Measurements from ENCODE around the gene MEGF11.

MEGF11 gene

GRCh38 chr15:66167854-66168253, 85.7 kb downstream of the MEGF11 start:
- DNase-seq = no peak

- no peak for DNase-seq
These were observed 87.7 kb downstream of the MEGF11 start for GRCh38 chr15:66165856-66166255.

GRCh38 chr15:66164788-66165187, 88.8 kb downstream of the MEGF11 start:
- no peak for DNase-seq

DNA sequence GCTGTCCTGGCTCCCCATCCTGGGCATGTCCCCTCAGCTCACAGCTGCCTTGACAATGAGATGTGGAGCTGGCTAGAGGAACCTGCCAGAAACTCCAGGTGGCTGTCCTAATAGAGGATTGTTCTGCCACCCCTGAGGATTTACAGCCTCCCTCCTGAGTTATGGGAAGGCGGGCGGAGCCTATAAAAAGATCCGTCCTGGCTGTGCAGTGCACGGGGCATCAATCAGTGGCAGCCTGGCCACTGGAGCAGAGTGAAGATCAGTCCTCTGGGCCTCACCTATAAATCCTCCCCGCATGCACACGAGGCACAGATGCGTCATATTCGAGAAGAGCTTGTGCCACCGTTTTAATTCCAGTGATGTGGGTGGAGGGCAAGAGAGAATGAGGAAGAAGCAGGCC, 90.0 kb downstream of the MEGF11 start:
- no peak for DNase-seq

DNA sequence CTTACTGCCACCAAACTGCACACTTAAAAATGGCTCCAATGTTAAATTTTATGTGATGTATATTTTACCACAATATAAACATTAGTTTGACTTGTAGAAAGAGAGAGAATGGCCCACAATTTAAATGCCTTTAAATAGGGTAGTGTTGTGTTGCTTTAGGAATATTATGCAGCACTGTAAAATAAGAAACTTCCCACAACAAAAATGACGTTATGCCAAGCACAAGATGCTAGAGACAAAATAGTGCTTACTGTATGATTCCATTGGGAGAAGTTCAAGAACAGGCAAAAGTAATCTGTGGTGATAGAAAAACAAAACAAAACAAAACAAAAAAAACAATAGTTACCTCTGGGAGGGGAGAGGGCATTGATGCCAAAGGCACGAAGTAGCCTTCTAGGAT, 91.3 kb downstream of the MEGF11 start:
- no peak for DNase-seq

GRCh38 chr15:66161575-66162118, 91.9 kb downstream of the MEGF11 start:
- DNase-seq = no peak

DNA sequence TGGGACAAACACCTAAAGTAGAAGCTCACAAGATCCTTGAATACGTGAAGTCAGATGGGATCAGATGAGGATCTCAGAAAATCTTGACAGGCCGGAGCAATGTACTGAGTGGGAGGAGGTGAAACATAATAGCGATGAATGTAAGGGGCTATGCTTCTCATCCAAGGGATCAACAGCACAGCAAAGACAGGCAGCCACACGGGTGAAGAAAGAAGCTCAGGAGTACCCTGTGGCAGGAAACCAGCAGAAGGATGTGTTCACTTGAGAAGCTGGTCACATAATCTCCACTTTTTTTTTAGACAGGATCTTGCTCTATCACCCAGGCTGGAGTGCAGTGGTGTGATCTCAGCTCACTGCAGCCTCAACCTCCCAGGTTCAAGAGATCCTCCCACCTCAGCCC, 92.4 kb downstream of the MEGF11 start:
- DNase-seq = no peak

DNA sequence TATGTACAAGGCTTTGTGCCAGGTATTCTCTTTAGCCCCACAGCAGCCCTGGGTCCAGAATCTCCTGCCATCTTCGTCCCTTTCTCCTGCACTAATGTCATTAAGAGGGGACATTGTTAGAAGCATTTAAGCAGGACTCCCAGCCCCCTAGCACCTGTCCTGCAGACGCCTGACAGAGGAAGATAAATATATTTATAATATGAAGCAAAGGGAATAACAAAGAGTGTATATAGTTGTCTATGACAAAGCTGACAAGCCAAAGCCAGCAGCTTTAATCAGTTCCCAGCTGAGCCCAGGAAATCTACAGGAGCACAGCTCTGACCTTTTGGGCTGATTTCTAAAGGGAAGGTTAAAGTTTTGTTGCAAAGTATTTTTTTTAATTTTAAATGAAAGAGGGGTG, 96.0 kb downstream of the MEGF11 start:
- DNase-seq = no peak

GRCh38 chr15:66156310-66156975, 97.1 kb downstream of the MEGF11 start:
- DNase-seq = no peak

DNA sequence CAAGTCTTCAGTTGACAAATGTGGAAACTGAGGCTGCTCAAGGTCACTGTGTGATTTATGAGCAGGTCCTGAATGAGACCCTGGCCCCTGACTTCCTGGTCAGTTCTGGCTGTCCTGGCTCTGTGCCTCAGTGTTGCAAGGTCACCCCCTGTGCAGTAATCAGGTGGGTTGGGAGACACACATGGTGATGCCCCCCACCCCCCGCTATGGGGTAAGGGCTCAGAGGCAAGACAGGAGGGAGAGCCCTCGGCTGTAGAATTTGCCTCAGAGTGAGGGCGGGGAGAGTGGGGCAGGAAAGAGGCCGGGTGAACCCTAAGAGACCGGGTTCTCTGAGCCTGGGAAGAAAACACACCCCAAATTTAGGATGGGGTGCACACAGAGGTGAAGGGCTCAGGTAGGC, 98.5 kb downstream of the MEGF11 start:
- DNase-seq = no peak

GRCh38 chr15:66154581-66154980, 99.0 kb downstream of the MEGF11 start:
- no peak for DNase-seq

- no peak for DNase-seq
These were observed 99.8 kb downstream of the MEGF11 start for GRCh38 chr15:66153549-66154415.

DNA sequence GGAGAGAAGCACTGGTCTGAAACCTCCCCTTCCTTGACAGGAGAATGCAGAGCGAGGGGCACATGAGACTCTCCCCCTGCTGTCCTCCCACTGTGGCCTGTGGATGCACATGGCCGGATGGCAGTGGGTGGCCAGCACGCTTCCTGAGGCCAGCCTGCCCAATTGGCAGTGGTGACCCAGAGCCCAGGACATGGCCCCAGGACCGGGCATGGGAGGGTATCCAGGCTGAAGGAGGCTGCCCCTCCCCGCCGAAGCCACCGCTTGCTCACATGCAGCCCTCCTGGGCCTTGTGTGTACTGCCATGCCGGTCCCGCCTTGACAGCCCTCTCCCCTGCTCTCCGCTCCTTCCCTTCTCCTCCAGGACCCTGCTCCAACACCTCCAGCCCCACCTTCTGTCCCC, 100.9 kb downstream of the MEGF11 start:
- DNase-seq = no peak

GRCh38 chr15:66151809-66152208, 101.7 kb downstream of the MEGF11 start:
- DNase-seq = no peak

DNA sequence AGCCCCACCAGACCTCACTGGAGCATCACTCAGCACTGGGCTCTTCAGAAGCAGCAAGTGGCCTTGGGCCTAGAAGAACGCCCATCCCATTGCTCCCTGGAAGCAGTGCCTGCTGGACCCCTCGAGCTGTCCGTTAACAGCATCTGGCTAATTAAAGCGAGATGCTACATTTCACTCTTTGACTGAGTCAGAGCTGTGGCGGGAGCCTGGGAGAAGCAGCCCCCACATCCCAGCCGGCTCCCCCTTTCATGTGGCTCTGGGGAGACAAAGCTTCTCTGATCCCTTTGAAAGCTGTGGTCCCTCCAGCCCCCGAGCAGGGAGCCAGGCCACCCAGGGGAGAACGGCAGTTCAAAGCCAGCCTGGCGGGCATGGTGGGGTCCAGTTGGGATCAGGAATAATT, 103.7 kb downstream of the MEGF11 start:
- no peak for DNase-seq

GRCh38 chr15:66148187-66148586, 105.4 kb downstream of the MEGF11 start:
- no peak for DNase-seq

GRCh38 chr15:66147440-66147839, 106.1 kb downstream of the MEGF11 start:
- no peak for DNase-seq

DNA sequence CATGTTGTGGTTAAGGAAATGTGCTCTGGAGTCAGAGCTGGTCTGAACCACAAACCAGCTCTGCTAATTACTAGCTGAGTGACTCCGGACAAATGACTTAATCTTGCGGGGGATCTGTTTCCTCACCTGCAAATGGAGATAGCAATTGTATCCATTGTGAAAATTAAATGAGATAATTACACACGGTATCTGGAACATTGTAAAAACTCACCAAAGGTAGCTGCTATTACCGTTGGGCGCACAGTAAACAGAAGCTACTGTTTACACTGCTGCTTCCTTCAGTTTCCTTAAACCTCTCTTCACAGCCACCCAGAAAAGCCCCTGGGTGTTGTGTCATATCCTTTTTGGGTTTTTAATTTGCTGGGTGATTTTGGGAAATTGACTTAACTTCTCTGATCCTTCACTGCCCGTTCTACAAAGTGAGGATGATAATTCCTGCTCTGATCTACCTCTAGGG, 107.8 kb downstream of the MEGF11 start:
- DNase-seq = no peak

- DNase-seq = no peak
These were observed 108.4 kb downstream of the MEGF11 start for GRCh38 chr15:66144978-66145725.

DNA sequence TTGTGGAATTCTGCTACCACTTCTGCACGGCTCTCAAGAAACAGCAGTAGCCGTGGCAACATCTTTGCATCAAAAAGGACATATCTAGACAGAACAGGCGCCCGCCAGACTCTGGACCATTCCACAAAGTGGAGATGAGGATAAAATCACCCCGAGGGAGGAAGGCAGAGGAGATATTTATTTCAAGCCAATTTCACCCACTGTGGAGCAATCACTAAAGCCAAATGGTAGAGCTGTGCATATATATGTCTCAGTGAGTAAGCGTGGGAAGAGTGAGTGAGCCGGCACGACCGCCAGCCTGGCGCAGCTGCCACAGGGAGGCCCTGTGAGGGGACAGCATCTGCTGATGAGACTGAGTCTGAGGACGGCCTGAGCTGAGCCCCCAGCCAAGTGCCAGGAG, 111.3 kb downstream of the MEGF11 start:
- DNase-seq = no peak

GRCh38 chr15:66139591-66140207, 113.9 kb downstream of the MEGF11 start:
- DNase-seq = no peak

DNA sequence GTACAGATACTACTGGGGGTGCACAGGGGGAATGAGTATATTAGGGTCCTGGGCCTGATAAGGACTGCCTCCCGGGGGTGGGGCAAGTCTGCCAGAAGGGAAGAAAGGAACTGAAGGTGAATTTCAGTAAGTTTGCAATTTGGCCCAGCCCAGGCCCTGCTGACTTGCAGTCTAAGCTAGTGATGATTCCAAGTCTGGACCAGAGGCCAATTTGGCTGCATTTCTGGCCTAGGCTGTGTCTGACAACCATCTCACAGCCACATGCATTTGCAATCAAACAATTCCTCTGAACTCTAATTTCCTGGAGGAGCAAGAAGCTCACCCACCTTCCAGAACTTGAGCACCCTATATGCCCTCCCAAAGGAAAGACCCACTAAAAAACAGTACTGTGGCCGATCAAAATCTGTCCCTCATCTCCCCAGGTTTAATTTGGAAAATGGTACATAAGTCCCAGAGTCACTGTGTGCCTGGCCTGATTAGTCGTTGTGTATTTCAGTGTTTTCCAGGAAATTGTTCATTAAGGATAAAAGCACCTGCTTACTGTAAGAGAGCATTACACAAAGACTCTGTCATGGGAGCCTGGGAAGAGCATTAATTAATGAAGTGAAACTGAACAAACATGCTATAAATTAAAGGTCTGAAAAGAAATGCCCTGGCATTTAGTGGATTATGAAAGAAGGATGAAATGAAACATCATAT, 114.5 kb downstream of the MEGF11 start:
- no peak for DNase-seq

All from cortex of kidney (tissue), 1 donor.